SKM-1 treated with dmso at 0.1 percent for 144 hours (cell line): ENCODE data around the gene CACNA1I.
A peak's percentile ranks its signal among the peaks of the same experiment; 100 is the strongest.
"Not testable (repeated sequence)": the region's sequence is repeated elsewhere in the genome, so short reads cannot be mapped to it uniquely, and the experiment has no call there.

ENCODE experiments used
- DNase-seq: peaks from one replicate; lab custom pipeline; 2025; ENCODE audit not compliant: unreplicated experiment; lab: John Stamatoyannopoulos, UW

CACNA1I gene

DNA sequence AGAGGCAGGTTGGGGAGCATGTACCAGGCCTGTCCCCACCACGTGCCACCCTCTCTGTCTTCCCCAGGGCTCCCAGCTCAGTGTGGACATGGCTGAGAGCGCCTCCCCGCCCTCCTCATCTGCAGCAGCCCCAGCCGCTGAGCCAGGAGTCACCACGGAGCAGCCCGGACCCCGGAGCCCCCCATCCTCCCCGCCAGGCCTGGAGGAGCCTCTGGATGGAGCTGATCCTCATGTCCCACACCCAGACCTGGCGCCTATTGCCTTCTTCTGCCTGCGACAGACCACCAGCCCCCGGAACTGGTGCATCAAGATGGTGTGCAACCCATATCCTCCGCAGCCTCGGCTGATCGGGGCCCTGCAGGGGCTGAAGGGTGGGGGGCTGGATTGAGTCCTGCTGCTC lies at the start of gene CACNA1I:
CACNA1I (plus strand) TSS at position 89 of the 400 bp plus-strand sequence; CDS start at position 89, 0 bp downstream.
- DNase-seq = no peak

DNA sequence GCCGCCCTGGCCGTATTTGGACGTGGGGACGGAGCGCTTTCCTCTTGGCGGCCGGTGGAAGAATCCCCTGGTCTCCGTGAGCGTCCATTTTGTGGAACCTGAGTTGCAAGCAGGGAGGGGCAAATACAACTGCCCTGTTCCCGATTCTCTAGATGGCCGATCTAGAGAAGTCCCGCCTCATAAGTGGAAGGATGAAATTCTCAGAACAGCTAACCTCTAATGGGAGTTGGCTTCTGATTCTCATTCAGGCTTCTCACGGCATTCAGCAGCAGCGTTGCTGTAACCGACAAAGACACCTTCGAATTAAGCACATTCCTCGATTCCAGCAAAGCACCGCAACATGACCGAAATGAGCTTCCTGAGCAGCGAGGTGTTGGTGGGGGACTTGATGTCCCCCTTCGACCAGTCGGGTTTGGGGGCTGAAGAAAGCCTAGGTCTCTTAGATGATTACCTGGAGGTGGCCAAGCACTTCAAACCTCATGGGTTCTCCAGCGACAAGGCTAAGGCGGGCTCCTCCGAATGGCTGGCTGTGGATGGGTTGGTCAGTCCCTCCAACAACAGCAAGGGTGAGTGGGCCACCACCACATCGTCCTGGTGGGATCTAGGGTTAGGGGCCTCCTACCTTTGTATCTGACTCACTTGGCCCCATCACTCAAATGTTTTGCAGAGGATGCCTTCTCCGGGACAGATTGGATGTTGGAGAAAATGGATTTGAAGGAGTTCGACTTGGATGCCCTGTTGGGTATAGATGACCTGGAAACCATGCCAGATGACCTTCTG lies 49.3 kb upstream of the CACNA1I start:
- peak; percentile 35 for DNase-seq

DNA sequence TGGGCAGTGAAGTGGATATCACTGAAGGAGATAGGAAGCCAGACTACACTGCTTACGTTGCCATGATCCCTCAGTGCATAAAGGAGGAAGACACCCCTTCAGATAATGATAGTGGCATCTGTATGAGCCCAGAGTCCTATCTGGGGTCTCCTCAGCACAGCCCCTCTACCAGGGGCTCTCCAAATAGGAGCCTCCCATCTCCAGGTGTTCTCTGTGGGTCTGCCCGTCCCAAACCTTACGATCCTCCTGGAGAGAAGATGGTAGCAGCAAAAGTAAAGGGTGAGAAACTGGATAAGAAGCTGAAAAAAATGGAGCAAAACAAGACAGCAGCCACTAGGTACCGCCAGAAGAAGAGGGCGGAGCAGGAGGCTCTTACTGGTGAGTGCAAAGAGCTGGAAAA lies 48.5 kb upstream of the CACNA1I start:
- DNase-seq = not testable (repeated sequence)

DNA sequence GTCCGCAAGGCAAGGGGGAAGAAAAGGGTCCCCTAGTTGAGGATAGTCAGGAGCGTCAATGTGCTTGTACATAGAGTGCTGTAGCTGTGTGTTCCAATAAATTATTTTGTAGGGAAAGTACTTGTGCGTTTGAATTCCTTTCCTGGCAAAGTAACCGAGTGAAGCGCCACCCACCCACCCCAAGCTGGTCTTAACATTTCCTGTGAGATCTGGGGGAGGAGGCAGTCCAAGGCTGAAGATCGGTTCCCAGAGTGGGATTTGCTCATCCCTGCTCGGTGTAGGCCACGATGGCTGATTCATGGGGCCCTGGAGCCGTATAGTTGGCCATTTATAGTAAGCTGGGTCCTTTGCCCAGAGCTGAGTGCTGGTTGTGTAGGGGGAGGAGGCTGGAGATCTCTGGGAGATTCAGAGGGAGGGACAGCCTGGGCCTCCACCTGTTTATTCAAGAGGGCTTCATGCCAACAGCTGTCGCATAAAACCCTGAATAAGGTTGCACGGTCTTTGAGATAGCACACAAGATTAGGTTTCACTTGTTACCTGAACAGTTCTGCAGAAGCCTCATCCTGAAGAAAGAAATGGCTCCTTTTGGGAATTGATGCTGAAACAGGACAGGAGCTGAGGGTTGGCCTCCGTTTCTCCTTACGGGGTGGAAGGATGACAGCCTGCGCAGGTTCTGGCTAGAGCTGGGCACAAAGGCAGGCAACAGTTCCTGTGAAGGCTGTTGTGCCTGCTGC lies 47.8 kb upstream of the CACNA1I start:
- no peak for DNase-seq

DNA sequence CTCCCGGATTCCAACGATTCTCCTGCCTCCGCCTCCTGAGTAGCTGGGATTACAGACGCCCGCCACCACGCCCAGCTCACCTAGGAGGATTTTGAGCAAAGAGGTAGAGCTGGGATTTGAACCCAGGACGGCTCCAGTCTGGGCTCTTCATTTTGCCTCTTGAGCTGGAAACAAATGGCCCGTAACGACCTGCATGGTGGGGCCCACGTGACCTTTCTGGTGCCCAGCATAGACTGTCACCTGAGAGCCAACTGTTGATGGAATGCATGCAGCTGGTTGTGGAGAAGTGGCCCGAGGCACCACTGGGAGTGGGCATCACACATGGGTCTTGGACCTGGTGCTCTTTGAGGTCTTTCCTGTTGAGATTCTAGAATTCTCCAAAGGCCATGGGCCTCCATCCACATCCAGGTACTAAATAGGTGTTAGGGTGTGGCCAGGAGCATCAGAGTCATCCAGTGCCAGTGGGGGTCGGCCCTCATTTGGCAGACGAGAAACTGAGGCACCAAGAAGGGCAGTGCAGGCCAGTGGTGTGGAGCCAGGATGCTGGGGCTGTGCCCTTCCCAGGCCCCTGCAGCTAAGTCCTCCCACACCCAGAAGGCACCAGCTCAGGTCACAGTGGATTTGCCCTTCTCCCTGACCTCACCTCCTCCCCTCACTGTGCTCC lies 46.3 kb upstream of the CACNA1I start:
- no peak for DNase-seq

DNA sequence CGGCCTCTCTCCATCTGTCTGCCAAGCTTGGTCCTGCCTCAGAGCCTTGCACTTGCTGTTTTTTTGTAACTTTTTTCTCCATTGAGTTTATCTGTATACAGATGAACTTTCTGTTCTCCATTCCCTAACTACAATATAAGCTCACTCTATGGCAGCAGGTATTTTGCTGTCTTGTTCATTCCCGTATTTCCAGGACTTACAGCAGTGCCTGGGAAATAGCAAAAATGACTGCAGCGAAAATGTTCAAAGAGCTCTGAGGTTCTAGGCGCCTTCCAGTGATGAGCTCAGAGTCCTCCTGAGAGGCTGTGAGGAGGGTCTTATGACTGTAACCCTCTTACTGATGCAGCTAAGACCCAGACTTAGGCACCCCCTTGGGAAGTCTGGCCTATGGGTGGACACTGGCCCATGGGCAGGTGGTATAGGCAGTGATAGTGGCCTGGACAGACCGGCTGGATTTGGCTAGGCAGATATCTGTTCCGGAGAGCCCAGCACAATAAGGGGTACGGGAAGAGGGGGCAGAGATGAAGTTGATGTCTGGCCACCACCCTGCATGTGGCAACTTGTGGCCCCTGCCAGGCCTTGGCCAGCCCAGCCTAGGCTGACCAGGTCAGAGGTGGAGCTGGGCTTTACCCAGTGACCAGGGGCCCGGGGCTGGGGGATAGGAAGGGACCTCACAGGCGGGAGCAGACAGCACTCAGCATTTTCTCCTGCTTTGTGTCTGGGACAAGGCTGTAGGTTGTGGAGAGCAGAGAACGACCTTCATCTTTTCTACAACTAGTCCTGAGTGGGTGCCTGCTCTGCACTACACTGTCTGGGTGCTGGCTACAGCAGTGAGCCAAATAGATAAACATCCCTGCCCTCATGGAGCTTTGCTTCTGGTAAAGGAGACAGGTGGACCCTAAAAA lies 45.5 kb upstream of the CACNA1I start:
- DNase-seq = no peak

DNA sequence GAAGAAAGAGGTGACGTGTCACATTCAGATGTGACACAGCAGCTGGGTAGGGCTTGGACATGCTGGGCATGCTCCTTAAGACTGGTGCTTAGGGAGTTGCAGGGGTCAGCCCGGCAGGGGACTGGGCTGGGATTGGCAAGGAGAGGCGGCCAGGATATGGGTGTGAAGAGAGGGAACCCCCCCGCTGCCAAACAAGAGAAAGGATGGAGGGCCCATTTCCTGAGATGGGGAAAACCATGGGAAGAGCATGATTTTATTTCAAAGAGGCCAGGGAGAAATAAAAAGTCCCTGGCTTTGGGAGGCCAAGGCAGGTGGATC lies 44.9 kb upstream of the CACNA1I start:
- no peak for DNase-seq

DNA sequence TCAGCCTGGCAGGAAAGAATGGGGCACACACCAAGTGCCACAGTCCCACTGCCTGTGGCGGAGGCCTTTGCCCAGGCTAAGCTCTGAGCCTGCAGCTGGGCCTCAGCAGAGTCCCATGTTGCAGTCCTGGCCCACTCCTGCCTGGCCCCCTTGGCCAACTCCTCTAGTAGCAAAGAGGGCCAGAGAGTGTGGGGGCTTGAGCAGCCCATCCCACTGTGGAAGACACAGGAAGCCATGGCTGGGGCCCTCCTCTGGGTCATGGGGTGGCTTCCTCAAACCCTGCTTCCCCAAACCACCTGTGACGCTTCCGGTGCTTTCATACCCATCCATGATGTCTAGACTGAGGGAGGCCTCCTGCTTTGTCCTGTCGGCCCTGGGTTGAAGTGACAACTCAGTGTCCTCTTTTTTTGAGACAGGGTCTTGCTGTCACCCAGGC lies 43.8 kb upstream of the CACNA1I start:
- DNase-seq = peak; percentile 35

DNA sequence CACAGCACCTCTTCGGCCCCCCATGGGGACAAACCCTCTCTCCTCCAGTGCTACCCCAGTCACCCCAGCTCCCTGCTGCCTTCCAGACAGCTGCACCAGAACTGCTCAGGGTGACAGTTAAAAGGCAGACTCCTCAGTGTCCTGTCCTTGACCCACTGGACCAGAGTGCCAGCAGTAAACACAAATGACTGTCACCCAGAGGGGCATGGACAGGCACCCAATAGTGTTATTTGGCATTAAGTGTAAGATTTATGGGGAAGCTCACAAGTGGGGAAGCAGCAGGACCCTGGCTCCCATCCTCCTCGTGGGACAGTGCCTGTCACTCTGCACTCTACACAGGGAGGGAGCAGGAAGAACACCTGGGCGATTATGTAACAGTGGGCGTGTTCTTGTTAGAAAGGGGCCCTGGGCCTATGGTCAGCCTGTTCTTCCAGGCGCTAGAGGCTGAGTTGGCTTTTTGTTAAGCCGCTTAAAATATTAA lies 43.0 kb upstream of the CACNA1I start:
- DNase-seq = no peak

DNA sequence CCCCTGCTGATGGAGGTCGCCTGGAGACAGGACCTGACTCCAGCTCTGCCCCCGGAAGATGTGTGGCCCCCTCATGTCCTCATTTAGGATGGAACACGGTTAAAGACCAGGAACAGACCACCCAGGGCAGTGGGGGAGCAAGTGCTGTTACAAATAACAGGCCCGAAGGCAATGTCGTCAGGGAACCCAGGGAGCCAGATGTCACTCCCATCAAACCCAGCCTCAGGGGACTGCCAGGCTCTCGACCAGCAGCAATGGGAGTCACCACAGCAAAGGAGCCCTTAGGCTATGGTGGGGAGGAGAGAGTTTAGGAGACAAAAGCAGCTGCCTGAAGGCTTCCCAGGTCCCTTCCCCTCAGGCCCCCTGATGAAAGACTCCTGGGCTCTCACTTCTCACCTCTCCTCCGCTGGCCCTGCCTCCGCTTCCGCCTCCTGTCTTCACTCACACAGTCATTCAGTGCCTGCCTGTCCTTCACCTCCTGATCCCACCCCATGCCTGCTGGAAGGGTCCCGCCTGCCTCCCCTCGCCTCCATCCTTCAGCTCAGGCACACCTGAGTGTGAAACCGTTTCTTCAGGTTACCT lies 42.4 kb upstream of the CACNA1I start:
- DNase-seq = no peak

DNA sequence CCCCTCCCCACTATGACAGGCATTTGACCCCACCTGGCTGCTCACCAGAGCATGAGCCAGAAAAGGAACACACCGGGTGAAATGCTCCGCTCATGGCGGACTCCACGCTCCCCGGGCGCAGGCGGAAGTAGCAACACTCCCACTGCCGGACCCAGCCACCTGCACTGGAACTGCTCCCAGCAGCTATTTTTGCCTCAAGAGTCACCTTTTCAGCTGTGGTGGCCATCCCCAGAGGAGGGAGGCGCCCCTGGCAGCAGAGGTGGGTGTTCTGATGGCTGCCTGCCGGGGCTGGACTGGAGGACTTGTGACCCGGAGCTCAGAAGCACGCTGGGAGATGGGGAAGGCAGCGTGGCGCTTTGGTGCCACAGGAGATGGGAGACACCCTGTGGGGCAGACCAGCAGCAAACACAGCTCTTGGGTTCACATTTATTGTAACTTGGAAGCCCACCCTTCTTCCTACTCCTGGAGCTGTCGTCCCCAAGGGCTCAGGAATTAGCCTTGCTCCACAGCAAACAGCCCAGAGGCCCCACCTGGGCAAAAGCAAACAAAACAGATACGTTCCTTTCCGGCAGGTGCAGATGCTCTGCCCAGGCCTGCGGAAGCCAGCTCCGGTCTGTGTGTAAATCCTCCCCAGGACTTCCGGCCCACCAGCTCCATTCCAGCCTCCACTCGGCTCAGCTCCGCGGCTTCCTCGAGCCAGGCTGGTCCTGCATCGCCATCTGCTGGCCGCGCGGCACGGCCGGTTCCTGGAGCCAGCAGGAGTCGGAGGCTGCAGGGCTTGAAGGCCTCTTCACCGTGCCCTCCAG lies 41.7 kb upstream of the CACNA1I start:
- DNase-seq = peak; percentile 86

DNA sequence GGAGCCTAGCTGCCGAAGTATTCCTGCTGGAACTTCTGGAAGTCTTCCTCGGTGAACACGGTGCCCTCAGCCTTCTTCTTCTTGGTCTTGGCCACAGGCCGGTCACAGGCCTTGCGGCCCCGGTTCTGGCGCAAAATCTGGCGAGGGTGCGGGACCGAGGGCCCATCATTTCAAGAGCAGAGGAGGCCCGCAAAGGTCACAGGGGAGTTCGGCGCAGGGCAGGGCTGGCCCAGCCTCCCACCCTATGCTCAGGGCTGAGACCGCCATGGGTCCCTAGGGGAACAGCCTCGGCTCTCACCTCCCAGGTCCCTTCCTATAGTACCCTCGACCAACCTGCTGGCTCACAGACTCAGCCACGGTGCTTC lies 41.1 kb upstream of the CACNA1I start:
- no peak for DNase-seq

DNA sequence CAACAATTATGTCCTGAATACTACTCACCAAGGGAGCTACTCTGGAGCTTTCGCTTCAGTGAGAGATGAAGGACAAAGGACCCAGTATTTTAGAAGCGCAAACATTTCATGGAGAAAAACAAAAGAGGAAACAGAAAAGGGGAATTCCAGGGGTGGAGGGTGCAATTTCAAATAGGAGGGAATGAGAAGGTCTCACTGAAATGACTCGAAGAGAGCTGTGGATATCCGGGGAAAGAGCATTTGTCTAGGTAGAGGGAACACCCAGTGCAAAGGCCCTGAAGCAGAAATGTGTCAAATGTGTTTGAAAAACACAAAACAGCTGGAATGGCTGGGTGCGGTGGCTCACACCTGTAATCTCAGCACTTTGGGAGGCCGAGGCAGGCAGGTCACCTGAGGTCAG lies 40.4 kb upstream of the CACNA1I start:
- no peak for DNase-seq

DNA sequence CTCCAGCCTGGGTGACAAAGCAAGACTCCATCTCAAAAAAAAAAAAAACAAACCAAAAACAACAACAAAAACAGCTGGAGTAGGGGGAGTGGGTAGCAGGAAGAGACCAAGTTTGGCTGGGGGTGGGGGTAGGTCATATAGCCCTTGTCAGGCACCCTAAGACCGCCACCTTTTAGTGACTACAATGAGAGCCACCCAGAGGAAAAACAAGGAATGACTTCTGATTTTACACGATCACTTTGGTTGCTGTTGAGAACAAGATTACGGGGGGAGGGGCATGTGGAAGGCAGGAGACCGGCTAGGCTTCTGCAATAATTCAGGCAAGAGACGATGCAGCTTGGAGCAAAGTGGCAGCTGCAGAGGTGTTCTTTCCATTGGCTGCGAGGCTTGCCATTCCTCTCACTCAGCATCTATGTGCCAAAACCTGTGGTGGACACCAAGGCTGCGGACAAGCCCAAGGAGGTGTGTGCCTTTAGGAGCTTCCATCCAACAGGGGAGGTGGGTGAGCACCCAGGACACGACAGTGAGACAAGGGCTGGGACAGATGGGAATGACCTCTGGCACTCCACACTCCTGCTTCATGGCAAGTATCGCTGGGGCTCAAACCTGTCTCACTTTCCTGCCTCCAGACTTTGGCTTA lies 39.7 kb upstream of the CACNA1I start:
- peak; percentile 60 for DNase-seq

DNA sequence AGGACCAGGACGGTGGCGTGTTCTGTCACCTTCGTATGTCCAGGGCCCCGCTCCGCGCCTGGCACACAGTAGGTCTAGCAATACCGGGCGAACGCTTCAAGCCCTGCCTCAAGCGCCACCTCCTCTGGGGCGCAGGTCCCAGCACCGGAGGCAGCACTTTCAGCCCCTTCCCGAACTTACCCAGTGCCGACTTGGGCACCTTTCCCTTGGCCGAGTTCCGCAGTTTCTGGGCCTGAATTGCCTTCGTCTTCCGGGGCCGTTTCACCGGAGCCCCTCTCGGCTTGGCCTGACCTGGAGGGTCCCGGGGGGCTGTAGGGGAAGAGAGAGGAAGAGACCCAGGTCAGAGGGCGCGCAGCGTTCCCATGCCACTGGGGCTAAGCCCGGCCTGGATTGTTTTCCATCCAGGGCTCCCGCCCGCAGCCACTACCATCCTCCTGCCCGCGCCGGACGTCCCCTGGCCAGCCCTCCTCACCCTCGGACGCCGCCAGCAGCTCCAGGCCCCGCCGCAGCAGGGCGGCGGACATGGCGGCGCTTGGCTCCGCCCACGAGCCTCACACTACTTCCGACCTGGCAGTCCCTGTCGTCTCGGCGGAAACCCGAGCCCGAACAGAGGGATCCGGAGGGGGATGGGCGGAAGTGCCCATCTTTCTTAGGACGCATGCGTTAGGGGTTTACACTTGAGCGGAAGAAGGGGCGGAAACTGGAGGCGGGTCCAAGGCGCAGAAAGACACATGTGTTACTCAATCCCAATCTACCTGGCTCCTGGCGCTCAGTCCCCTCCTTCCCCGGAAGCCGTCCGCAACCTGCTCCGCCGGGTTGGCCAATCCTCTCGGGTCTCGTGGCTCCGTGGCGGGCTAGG lies 38.1 kb upstream of the CACNA1I start, which contains the start of gene RPS19BP1:
RPS19BP1 (minus strand) TSS at position 534 of the 859 bp plus-strand sequence; CDS start at position 524, 10 bp downstream.
- peak; percentile 99 for DNase-seq

DNA sequence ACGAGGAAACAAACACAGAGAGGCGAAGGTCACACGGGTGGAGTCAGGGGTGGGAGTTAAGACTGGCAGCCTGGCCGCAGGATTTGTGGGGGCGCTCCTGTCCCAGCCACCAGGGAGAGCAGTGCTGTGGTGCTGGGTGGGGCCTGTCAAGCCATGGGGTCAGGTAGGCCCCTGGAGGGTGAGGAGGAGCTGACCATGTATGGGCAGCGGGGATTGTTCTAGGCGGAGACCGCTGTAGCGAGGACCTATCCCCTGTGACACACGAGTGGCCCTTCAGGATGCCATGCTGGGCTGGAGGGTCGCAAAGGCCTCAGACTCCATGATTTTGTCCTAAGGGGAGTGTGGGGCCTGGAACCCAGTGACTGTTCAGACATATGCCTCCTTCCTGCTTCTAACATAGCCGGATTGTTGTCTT lies 36.5 kb upstream of the CACNA1I start:
- DNase-seq = no peak

DNA sequence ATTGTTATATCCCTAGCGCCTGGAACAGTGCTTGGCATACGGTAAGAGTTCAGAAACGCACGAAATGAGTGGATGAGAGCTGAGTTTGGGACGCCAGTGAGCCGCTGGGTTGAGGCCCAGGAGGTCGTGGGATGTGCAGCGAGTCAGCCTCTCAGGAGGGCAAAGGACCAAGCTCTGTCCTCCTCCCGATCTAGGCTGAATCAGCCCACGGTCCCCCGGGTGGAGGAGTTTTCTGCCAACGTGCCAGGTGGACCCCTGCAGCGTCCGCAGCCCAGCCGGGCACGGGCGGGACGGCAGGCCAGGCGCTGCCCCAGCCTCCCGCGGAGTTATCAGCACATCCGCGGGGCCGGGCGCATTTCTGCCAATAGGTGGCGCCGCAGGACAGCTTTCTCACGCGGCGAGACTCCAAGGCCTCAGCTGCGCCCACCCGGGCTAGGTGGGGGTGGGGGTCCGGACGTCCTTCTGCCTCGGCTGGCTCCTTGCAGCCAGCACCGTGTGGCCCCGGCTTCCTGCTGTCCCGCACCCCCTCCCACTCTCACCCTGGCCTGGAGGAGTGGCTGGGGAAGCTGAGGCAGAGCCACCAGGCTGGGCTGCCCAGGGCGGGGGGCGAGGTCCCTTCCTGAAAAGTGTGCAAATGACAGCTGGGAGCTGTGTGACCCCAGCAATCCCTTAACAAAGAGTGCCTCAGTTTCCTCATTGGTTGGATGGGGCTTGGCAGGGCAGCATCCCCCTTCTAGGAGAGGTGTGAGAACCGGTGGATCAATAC lies 35.8 kb upstream of the CACNA1I start:
- peak; percentile 35 for DNase-seq
